SU-DHL-6 (cell line): ENCODE data around the gene PLA1A.

Experiments used
- CTCF ChIP-seq: fragments of 200-600 bp; sonication (generic); IDR thresholded peaks from one replicate; pipeline ENCODE4 v1.5.1; 2017; ENCODE audit warnings: antibody characterized with exemption, mild to moderate bottlenecking, low read length, moderate library complexity; ENCODE audit not compliant: insufficient read depth, poor library complexity, severe bottlenecking
- EZH2phosphoT487 ChIP-seq: fragments of 200-600 bp; sonication (generic), shearing (Covaris generic); conservative IDR thresholded peaks from 2 replicates; pipeline ENCODE4 v1.6.1; 2018; ENCODE audit warnings: mild to moderate bottlenecking, antibody characterized with exemption, low read length, moderate library complexity, mixed read lengths

DNA sequence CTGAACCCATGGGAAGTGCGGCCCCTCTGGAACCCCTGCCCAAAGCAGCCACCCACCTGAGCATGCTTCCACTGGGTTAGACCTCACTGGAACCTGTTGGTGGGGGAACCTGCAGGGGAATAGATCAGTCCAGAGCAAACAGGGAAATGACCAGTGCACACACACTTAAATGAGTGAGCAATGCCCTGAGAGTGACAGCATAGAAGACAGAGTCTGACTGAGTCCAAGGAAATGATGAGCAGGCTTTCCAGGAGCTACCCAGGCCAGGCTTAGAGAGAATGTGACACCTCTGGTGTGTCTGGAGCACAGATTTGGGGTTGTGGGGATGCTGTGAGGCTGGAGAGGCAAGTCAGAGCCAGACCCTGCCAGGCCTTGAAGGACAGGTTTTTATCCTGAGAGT is 28.5 kb downstream of the PLA1A start:
- TF ChIP-seq CTCF (no peak), EZH2phosphoT487 (no peak)
